ENCODE measurements around the gene ASB6.

GRCh38 chr9:129620669-129621295, 21.2 kb downstream of the ASB6 start, which contains the start of gene C9orf50:
- TF ChIP-seq, protein P1, sequence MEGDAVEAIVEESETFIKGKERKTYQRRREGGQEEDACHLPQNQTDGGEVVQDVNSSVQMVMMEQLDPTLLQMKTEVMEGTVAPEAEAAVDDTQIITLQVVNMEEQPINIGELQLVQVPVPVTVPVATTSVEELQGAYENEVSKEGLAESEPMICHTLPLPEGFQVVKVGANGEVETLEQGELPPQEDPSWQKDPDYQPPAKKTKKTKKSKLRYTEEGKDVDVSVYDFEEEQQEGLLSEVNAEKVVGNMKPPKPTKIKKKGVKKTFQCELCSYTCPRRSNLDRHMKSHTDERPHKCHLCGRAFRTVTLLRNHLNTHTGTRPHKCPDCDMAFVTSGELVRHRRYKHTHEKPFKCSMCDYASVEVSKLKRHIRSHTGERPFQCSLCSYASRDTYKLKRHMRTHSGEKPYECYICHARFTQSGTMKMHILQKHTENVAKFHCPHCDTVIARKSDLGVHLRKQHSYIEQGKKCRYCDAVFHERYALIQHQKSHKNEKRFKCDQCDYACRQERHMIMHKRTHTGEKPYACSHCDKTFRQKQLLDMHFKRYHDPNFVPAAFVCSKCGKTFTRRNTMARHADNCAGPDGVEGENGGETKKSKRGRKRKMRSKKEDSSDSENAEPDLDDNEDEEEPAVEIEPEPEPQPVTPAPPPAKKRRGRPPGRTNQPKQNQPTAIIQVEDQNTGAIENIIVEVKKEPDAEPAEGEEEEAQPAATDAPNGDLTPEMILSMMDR (conservative IDR thresholded peaks at IDR 0.05; ENCODE audit: low read depth in 2 of 2) = no peak
- no peak for TF ChIP-seq POLR2AphosphoS5 (IDR thresholded peaks at IDR 0.05; ENCODE audit: low read depth)
- peak; percentile 5 for TF ChIP-seq EZH2 (IDR thresholded peaks at IDR 0.05; ENCODE audit: low read depth, unreplicated experiment)
- TF ChIP-seq, protein P2, sequence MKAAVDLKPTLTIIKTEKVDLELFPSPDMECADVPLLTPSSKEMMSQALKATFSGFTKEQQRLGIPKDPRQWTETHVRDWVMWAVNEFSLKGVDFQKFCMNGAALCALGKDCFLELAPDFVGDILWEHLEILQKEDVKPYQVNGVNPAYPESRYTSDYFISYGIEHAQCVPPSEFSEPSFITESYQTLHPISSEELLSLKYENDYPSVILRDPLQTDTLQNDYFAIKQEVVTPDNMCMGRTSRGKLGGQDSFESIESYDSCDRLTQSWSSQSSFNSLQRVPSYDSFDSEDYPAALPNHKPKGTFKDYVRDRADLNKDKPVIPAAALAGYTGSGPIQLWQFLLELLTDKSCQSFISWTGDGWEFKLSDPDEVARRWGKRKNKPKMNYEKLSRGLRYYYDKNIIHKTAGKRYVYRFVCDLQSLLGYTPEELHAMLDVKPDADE (IDR thresholded peaks at IDR 0.05) = no peak
- TF ChIP-seq EZH2phosphoT487 (IDR thresholded peaks at IDR 0.05; ENCODE audit: unreplicated experiment) = no peak
- TF ChIP-seq, protein P3, sequence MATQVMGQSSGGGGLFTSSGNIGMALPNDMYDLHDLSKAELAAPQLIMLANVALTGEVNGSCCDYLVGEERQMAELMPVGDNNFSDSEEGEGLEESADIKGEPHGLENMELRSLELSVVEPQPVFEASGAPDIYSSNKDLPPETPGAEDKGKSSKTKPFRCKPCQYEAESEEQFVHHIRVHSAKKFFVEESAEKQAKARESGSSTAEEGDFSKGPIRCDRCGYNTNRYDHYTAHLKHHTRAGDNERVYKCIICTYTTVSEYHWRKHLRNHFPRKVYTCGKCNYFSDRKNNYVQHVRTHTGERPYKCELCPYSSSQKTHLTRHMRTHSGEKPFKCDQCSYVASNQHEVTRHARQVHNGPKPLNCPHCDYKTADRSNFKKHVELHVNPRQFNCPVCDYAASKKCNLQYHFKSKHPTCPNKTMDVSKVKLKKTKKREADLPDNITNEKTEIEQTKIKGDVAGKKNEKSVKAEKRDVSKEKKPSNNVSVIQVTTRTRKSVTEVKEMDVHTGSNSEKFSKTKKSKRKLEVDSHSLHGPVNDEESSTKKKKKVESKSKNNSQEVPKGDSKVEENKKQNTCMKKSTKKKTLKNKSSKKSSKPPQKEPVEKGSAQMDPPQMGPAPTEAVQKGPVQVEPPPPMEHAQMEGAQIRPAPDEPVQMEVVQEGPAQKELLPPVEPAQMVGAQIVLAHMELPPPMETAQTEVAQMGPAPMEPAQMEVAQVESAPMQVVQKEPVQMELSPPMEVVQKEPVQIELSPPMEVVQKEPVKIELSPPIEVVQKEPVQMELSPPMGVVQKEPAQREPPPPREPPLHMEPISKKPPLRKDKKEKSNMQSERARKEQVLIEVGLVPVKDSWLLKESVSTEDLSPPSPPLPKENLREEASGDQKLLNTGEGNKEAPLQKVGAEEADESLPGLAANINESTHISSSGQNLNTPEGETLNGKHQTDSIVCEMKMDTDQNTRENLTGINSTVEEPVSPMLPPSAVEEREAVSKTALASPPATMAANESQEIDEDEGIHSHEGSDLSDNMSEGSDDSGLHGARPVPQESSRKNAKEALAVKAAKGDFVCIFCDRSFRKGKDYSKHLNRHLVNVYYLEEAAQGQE (IDR thresholded peaks at IDR 0.05; ENCODE audit: unreplicated experiment) = no peak
- no peak for TF ChIP-seq JUNB (IDR thresholded peaks at IDR 0.05; ENCODE audit: unreplicated experiment)
- TF ChIP-seq CREB1 (CRISPR knock-in tag; IDR thresholded peaks at IDR 0.05; ENCODE audit: low read depth) = no peak
- no peak for TF ChIP-seq NANOG (IDR thresholded peaks at IDR 0.05; ENCODE audit: borderline replicate concordance)
- TF ChIP-seq STAT1 (IDR thresholded peaks at IDR 0.05; ENCODE audit: unreplicated experiment) = no peak
